HG03175 (cell line): Measurements from ENCODE around the gene AK2.
"Not testable (repeated sequence)": the region's sequence is repeated elsewhere in the genome, so short reads cannot be mapped to it uniquely, and the experiment has no call there.

Source experiments
- ATAC-seq: cut with Tn5 transposase; IDR thresholded peaks from one replicate; pipeline ENCODE4 v1.9.1; 2021; ENCODE audit warnings: mild to moderate bottlenecking, moderate library complexity; ENCODE audit not compliant: unreplicated experiment

AK2 gene

GRCh38 chr1:33025180-33025569 lies 11.5 kb downstream of the AK2 start:
- ATAC-seq: no peak

DNA sequence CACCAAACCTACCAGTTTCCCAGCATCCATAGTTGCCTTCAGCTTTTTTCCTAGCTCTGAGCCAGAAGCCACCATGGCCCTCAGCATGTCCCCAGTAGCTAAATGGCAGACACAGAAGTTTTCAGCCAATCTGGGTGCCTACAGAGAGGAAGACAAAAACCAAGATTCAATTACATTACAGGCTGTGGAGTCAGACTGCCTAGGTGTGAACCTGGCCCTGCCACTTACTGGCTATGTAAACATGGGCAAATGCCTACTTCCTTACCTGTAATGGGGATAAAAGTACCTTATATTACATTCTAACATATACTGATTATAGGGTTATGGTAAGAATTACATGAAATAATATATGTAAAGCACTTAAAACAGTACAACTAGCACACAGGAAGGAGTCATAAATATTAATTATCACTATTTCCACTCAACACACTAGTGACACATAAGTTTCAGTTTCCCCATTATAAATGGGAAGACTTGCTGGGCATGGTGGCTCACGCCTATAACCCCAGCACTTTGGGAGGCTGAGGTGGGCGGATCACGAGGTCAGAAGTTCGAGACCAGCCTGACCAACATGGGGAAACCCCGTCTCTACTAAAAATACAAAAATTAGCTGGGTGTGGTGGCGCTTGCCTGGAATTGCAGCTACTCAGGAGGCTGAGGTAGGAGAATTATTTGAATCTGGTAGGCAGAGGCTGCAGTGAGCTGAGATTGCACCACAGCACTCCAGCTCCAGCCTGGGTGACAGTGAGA lies 12.1 kb downstream of the AK2 start:
- ATAC-seq: not testable (repeated sequence)

GRCh38 chr1:33022650-33023200 lies 14.0 kb downstream of the AK2 start:
- ATAC-seq: no peak

- no peak for ATAC-seq
Observed at GRCh38 chr1:33021567-33022431, 14.9 kb downstream of the AK2 start.

- ATAC-seq: no peak
Observed at GRCh38 chr1:33018112-33018511, 18.6 kb downstream of the AK2 start.

GRCh38 chr1:33017175-33017574 lies 19.5 kb downstream of the AK2 start:
- no peak for ATAC-seq

DNA sequence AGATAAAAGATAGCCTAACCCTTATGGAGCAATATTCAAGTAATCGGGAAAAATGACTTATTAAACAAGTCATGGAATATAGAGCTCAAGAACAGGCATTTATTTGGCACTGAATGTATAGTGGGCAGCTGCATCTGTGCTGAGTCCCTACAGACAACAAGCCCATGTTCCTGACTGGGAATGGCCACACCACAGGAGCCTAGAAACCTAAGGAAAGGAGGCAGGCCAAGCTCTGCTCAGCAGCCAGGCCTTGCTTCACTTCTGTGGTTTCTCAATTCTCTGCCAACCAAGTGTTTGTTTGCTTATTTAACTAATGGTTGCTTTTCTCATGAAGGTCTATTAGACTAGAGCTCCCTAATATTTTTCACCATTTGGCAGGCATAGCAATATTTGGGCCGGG lies 21.5 kb downstream of the AK2 start:
- ATAC-seq: no peak

GRCh38 chr1:33014464-33015163 lies 22.1 kb downstream of the AK2 start:
- ATAC-seq: no peak

GRCh38 chr1:33013791-33014190 lies 22.9 kb downstream of the AK2 start:
- no peak for ATAC-seq

- ATAC-seq: no peak
Observed at GRCh38 chr1:33012165-33012564, 24.5 kb downstream of the AK2 start.

DNA sequence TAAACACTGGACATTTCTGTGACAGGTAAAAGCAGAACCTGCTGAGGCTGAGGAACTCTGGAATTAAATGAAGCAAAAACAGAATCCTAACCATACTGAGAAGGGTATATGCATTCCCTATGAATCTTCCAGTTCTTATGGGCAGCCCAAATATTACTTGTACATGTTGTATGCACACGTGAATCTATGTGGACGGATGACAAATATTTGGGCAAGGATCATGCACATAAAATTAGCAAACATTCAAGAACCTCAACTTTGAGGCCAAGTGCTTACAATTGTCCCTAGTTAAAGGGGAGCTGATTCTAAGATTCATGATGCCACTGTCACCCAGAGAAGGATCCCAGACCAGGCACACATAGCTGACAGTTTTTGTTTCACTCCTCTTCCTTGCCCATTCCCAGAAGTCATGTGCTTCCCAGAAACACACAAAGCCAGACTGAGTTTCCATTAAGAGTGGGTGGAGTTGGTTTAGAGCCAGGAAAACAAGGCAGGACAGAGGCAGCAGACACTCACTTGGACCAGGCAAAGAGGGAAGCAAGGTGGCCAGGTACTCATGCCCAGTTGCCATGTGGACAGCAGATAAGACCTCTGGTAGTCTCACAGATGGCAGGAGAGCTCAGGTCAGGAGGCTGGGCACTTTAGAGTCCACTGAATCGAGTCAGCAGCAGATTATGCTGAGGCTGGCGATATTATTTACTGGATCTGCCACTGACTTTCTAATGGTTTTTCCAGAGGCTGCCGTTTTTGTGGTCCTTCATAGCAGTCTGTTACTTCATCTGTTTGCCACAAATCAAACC lies 25.6 kb downstream of the AK2 start:
- no peak for ATAC-seq

DNA sequence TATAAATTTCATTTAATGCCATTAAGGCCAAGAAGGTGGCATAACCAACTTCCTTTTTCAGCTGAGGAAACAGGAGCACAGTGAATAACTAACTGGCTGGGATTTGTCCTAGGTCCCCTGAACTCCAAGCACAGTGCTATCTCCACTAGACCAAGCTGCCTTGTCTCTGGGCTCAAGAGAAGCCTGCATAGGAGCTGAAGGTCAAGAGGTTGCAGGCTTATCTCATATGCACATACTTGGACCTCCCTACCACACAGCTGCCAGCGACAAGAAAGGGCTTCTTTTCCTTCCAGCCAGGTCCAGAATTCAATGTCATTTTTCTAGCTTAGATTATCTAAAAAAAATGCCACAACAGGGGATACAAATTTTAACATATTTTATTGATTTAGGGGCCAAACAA lies 27.1 kb downstream of the AK2 start:
- ATAC-seq: no peak

GRCh38 chr1:33008051-33008914 lies 28.4 kb downstream of the AK2 start:
- ATAC-seq: no peak

DNA sequence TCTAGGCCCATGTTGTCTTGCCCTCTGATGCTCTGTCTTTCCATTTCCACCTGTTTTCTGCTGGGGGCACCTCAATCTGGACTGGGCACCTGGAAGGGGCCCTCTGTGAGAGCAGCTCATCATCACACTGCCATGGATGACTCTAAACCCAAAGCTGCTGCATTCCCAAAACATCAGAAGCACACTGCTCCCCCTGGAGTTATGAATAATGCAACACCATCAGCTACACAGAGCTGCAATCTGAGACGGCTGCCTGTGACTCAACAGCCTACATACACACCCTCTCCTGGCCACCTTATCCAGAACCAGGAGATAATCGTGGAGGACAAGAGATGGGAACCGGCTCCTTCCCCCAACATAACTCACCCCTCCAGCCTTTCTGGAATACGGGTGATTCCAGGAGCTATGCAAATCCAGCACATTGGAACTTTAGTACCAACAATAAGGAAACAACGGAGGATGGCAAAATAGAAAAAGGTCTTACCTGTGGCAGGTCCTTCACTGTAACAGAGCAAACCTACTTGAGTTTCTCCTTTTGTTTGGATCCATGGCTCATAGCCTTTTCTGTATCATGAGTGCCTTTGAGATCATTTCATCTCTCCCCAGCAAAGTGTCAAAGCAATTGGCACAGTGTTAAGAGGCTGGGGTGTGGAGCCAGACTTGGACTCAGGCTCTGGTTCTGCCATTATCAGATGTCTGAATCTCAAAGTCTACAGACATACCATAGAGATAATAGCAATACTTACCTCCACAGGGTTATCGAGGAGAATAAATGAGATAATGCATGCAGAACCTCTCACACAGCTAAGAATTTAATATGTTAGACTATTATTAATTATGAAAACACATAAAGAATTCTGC lies 29.3 kb downstream of the AK2 start:
- ATAC-seq: no peak

DNA sequence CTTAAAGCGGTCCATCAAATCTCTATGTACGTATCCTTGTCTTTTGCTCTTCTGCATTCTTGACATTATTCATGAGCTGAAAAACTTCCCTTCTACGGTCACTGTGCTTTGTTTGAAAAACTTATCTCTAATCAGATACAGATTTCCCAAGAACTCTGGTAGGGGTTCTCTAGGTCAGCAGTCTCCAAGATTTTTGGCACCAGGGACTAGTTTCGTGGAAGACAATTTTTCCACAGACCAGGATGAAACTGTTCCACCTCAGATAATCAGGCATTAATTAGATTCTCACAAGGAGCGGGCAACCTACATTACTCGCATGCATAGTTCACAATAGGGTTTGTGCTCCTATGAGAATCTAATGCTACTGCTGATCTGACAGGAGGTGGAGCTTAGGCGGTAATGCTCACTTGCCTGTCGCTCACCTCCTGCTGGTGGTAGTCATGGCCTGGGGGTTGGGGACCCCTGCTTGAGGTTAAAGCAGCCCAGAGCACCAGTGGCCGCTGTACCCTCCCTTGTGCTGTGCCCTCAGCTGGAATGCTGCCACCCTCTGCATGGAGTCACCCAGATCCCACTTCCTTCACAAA lies 30.8 kb downstream of the AK2 start:
- ATAC-seq: no peak

DNA sequence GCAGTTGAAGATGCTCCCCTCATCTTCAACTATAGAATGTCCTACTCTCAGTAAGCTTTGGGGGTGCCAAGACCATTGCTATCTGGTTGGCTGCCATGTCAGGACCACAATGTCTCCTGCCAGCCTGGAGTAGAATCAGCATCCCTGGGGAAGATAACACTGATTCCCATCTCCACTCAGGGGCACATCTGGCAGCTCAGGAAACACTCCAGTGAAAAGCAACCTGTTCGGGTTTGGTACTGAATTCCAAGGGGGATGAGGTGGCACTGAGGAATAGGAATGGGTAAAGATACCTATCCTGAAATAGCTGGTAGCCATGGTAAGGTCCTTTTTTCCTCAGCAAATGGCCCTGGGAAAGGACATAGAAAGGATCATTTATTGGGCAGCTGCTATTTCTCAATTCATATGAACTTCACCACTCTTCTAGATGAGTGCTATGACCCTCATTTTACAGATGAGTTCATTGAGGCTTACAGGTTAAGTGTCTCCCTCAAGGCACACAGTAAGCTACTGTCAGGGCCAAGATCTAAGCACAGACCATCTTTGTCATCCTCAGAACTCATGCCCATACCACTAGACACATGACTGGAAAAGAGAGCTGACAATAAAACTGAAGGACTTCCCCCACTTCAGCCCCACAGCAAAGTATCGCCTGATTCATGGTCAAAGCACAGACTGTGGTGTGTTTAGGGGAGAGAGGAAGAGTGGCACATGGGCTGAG lies 31.4 kb downstream of the AK2 start:
- ATAC-seq: no peak

GRCh38 chr1:33004613-33005012 lies 32.1 kb downstream of the AK2 start:
- ATAC-seq: no peak

GRCh38 chr1:33003657-33004056 lies 33.0 kb downstream of the AK2 start:
- ATAC-seq: no peak
